ENCODE data around the gene ZNF668. TPM values are rescaled to one million over a fixed set of nuclear protein-coding genes. Genes with fewer than 3 reads are reported as not detected.

The ZNF668 gene
- 10 to 100 TPM; 11.0 to 27.4 (median 22.6) TPM for total RNA-seq
- 5.5 TPM for total RNA-seq (2013)

- intact Hi-C loops (cut with micrococcal nuclease) = loop anchor here (1.0 kb wide), 3 partner anchors 21 to 43 kb away; partner anchors contain the start of genes KAT8 and STX4
- Mint-ChIP-seq H3K27me3 (ENCODE audit: low read depth in 2 of 2) (no peaks in the 10 kb centered on the region), H3K9me3 (no peaks in the 10 kb centered on the region), H3K27ac (peak within 1 kb of the TSS; percentile 95 to 97), H3K4me1 (peaks cover 45 to 51% of the 10 kb centered on the region in 2 donors), H3K4me3 (peak within 1 kb of the TSS; percentile 97), H3K36me3 (peaks cover 7% of the 10 kb centered on the region)
- Histone ChIP-seq H3K4me3 (ENCODE audit: low read length) (peak within 1 kb of the TSS; percentile 92), H3K27ac (ENCODE audit: low read length) (peak within 1 kb of the TSS; percentile 89), H3K9me3 (ENCODE audit: control insufficient read depth, insufficient read depth, low read length) (no peaks in the 10 kb centered on the region), H3K4me1 (ENCODE audit: control insufficient read depth, insufficient read depth, low read length) (peaks cover 29% of the 10 kb centered on the region), H3K36me3 (ENCODE audit: control insufficient read depth, insufficient read depth, low read length) (peaks cover 31% of the 10 kb centered on the region), H3K27me3 (ENCODE audit: control insufficient read depth, insufficient read depth, low read length) (no peaks in the 10 kb centered on the region)
- DNase-seq (peak; percentile 93 to 100), ATAC-seq (peak; percentile 85 to 93 (median 85))
- TF ChIP-seq, protein P1, sequence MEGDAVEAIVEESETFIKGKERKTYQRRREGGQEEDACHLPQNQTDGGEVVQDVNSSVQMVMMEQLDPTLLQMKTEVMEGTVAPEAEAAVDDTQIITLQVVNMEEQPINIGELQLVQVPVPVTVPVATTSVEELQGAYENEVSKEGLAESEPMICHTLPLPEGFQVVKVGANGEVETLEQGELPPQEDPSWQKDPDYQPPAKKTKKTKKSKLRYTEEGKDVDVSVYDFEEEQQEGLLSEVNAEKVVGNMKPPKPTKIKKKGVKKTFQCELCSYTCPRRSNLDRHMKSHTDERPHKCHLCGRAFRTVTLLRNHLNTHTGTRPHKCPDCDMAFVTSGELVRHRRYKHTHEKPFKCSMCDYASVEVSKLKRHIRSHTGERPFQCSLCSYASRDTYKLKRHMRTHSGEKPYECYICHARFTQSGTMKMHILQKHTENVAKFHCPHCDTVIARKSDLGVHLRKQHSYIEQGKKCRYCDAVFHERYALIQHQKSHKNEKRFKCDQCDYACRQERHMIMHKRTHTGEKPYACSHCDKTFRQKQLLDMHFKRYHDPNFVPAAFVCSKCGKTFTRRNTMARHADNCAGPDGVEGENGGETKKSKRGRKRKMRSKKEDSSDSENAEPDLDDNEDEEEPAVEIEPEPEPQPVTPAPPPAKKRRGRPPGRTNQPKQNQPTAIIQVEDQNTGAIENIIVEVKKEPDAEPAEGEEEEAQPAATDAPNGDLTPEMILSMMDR (IDR thresholded peaks at IDR 0.05) = no peak
- under 1% methylated on average over 48 of the region's 48 CpGs for WGBS (ENCODE audit: insufficient coverage)
Observed at GRCh38 chr16:31073970-31074813, at the start of gene ZNF668, which contains the start of gene ZNF646. ZNF668 (minus strand) TSS chr16:31074240; CDS start chr16:31064459, 9,781 bp downstream. ZNF646 (plus strand) TSS chr16:31074422; CDS start chr16:31076325, 1,903 bp downstream.

DNA sequence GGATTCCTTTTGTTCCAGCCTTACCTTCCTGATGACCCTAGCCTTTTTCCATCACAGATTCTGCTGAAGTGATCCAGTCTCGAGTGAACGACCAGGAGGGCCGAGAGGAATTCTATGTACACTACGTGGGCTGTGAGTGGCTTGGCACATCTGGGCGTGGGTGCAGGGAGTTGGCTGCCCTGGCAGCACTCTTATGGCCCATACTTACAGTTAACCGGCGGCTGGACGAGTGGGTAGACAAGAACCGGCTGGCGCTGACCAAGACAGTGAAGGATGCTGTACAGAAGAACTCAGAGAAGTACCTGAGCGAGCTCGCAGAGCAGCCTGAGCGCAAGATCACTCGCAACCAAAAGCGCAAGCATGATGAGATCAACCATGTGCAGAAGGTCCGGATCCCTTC lies 46.1 kb upstream of the ZNF668 start:
- intact Hi-C loops (cut with micrococcal nuclease) = no loop called here
- Mint-ChIP-seq H3K36me3 (peaks cover 11% of the 10 kb centered on the region), H3K4me3 (no peak overlapping the region), H3K27me3 (ENCODE audit: low read depth in 2 of 2) (no peaks in the 10 kb centered on the region), H3K9me3 (no peaks in the 10 kb centered on the region), H3K27ac (peak overlapping the region in 1 of 2 donors; percentile 47), H3K4me1 (peaks cover 12 to 13% of the 10 kb centered on the region in 2 donors)
- WGBS (ENCODE audit: insufficient coverage) = 97% methylated on average over 16 of the region's 16 CpGs
- ATAC-seq = no peak
- no peaks in the 10 kb centered on the region for H3K27me3 ChIP-seq (ENCODE audit: control insufficient read depth, insufficient read depth, low read length)
- H3K4me1 ChIP-seq (ENCODE audit: control insufficient read depth, insufficient read depth, low read length) = peaks cover 22% of the 10 kb centered on the region
- TF ChIP-seq, protein P1 (IDR thresholded peaks at IDR 0.05) = no peak
- no peak overlapping the region for H3K4me3 ChIP-seq (ENCODE audit: low read length)
- H3K36me3 ChIP-seq (ENCODE audit: control insufficient read depth, insufficient read depth, low read length) = peaks cover 35% of the 10 kb centered on the region
- DNase-seq = no peak
- no peaks in the 10 kb centered on the region for H3K9me3 ChIP-seq (ENCODE audit: control insufficient read depth, insufficient read depth, low read length)
- H3K27ac ChIP-seq (ENCODE audit: low read length) = no peak overlapping the region

- DNase-seq = no peak
- peaks cover 12 to 16% of the 10 kb centered on the region in 2 donors for H3K4me1 Mint-ChIP-seq
- intact Hi-C loops (cut with micrococcal nuclease) = loop anchor here (10.0 kb wide), 1 partner anchor 66 kb away; the partner anchor contains the start of gene FUS
Observed at GRCh38 chr16:31118223-31119155, 44.4 kb upstream of the ZNF668 start.

More at GRCh38 chr16:31118223-31119155, 44.4 kb upstream of the ZNF668 start:
- H3K4me1 ChIP-seq (ENCODE audit: control insufficient read depth, insufficient read depth, low read length) = peaks cover 22% of the 10 kb centered on the region
- peak overlapping the region; percentile 39 for H3K4me3 ChIP-seq (ENCODE audit: low read length)
- Mint-ChIP-seq H3K4me3 (peak overlapping the region; percentile 85), H3K27ac (peak overlapping the region; percentile 81 to 91), H3K36me3 (peaks cover 11% of the 10 kb centered on the region), H3K27me3 (ENCODE audit: low read depth in 2 of 2) (no peaks in the 10 kb centered on the region), H3K9me3 (no peaks in the 10 kb centered on the region)
- H3K27me3 ChIP-seq (ENCODE audit: control insufficient read depth, insufficient read depth, low read length) = no peaks in the 10 kb centered on the region
- peaks cover 28% of the 10 kb centered on the region for H3K36me3 ChIP-seq (ENCODE audit: control insufficient read depth, insufficient read depth, low read length)
- H3K27ac ChIP-seq (ENCODE audit: low read length) = peak overlapping the region; percentile 74
- H3K9me3 ChIP-seq (ENCODE audit: control insufficient read depth, insufficient read depth, low read length) = no peaks in the 10 kb centered on the region
- ATAC-seq = no peak
- 66% methylated on average over 9 of the region's 9 CpGs for WGBS (ENCODE audit: insufficient coverage)
- TF ChIP-seq, protein P1 (IDR thresholded peaks at IDR 0.05) = no peak
